WTC11 (cell line): ENCODE results near the gene PTGIS. TPM values are rescaled to one million over a fixed set of nuclear protein-coding genes. Genes with fewer than 3 reads are reported as not detected.

Experiments used
- ATAC-seq: fragments of 200-7000 bp; cut with Tn5 transposase; 2 replicates; pipeline ENCODE4 v1.10.0; 2021; ENCODE audit warnings: mild to moderate bottlenecking, moderate library complexity
- CTCF ChIA-PET: fragments of 300-600 bp; sonication (Branson Sonifier 250); formaldehyde crosslinking; loops from one replicate; lab custom pipeline; 2021; ENCODE audit warnings: antibody characterized with exemption; lab: Charles Lee
- POLR2A ChIA-PET: fragments of 350-600 bp; sonication (Branson Sonifier 250); formaldehyde crosslinking; loops from one replicate; lab custom pipeline; 2021; ENCODE audit warnings: antibody characterized with exemption; lab: Charles Lee
- DNase-seq: peaks from one replicate; pipeline ENCODE4 v3.0.0; 2021; ENCODE audit warnings: low spot score
- H3K27ac Mint-ChIP-seq: 2 replicates; pipeline ENCODE4 v1.8.0; 2021; ENCODE audit warnings: mixed read lengths
- H3K27me3 Mint-ChIP-seq: 2 replicates; pipeline ENCODE4 v1.8.0; 2021; ENCODE audit warnings: low read depth, mild to moderate bottlenecking, moderate library complexity, mixed read lengths
- H3K36me3 Mint-ChIP-seq: 2 replicates; pipeline ENCODE4 v1.8.0; 2021; ENCODE audit warnings: mixed read lengths
- H3K4me1 Mint-ChIP-seq: 2 replicates; pipeline ENCODE4 v1.8.0; 2022; ENCODE audit warnings: mixed read lengths
- H3K4me3 Mint-ChIP-seq: 2 replicates; pipeline ENCODE4 v1.8.0; 2021; ENCODE audit warnings: mild to moderate bottlenecking, moderate library complexity, mixed read lengths
- H3K9me3 Mint-ChIP-seq: 2 replicates; pipeline ENCODE4 v1.8.0; 2021; ENCODE audit warnings: mixed read lengths
- ATF6 ChIP-seq: sonication (generic); formaldehyde crosslinking; IDR thresholded peaks from 2 replicates; pipeline ENCODE4 v1.8.1; 2023; ENCODE audit warnings: mild to moderate bottlenecking, missing genetic modification reagents
- ETV6 ChIP-seq: sonication (generic); formaldehyde crosslinking; IDR thresholded peaks from 2 replicates; pipeline ENCODE4 v1.8.1; 2022; ENCODE audit warnings: mild to moderate bottlenecking, missing genetic modification reagents
- GTF2I ChIP-seq: fragments of 250-450 bp; sonication (Bioruptor Pico); conservative IDR thresholded peaks from 2 replicates; pipeline ENCODE4 v1.4.0; 2021; ENCODE audit warnings: mild to moderate bottlenecking
- JAZF1 ChIP-seq: fragments of 250-450 bp; sonication (Bioruptor Pico); IDR thresholded peaks from 2 replicates; pipeline ENCODE4 v1.9.0; 2021; ENCODE audit warnings: moderate library complexity, mild to moderate bottlenecking, inconsistent platforms
- JUN ChIP-seq: sonication (generic); formaldehyde crosslinking; IDR thresholded peaks from 2 replicates; pipeline ENCODE4 v1.8.0; 2023; ENCODE audit warnings: mild to moderate bottlenecking, missing genetic modification reagents
- MXD4 ChIP-seq: fragments of 250-450 bp; sonication (Bioruptor Pico); IDR thresholded peaks from 2 replicates; pipeline ENCODE4 v1.8.0; 2021; ENCODE audit warnings: mild to moderate bottlenecking, moderate library complexity, borderline replicate concordance
- OVOL2 ChIP-seq: fragments of 250-450 bp; sonication (Bioruptor Pico); IDR thresholded peaks from 2 replicates; pipeline ENCODE4 v1.9.0; 2021; ENCODE audit warnings: mild to moderate bottlenecking, borderline replicate concordance
- SMAD4 ChIP-seq: sonication (generic); formaldehyde crosslinking; IDR thresholded peaks from 2 replicates; pipeline ENCODE4 v1.8.0; 2022; ENCODE audit warnings: mild to moderate bottlenecking, missing genetic modification reagents
- TCF7 ChIP-seq: sonication (generic); formaldehyde crosslinking; IDR thresholded peaks from 2 replicates; pipeline ENCODE4 v1.8.0; 2022; ENCODE audit warnings: mild to moderate bottlenecking, low read depth, missing genetic modification reagents, moderate library complexity
- ZNF121 ChIP-seq: sonication (generic); formaldehyde crosslinking; IDR thresholded peaks from 2 replicates; pipeline ENCODE4 v1.8.0; 2023; ENCODE audit warnings: missing genetic modification reagents
- total RNA-seq: library from RNA; stranded (reverse); gene quantifications from 3 replicates; pipeline ENCODE4 v1.2.3, GENCODE V29; 2021
- TF ChIP-seq, protein P1 (sequence below): sonication (generic); formaldehyde crosslinking; IDR thresholded peaks from 2 replicates; pipeline ENCODE4 v1.8.1; 2023; ENCODE audit warnings: mild to moderate bottlenecking, missing genetic modification reagents, moderate library complexity
- TF ChIP-seq, protein P2 (sequence below): sonication (generic); formaldehyde crosslinking; IDR thresholded peaks from 2 replicates; pipeline ENCODE4 v1.8.0; 2022; ENCODE audit warnings: mild to moderate bottlenecking, missing genetic modification reagents
- TF ChIP-seq, protein P3 (sequence below): fragments of 200-600 bp; IDR thresholded peaks from 2 replicates; pipeline ENCODE4 v1.8.0; 2022; ENCODE audit warnings: antibody characterized with exemption

The PTGIS gene
- total RNA-seq, 1 experiment from 2014 or later, result 24.3 TPM

GRCh38 chr20:49543071-49543857 lies 24.7 kb downstream of the PTGIS start (continued):
- no peak for TF ChIP-seq ATF6 (CRISPR knock-in tag)

DNA sequence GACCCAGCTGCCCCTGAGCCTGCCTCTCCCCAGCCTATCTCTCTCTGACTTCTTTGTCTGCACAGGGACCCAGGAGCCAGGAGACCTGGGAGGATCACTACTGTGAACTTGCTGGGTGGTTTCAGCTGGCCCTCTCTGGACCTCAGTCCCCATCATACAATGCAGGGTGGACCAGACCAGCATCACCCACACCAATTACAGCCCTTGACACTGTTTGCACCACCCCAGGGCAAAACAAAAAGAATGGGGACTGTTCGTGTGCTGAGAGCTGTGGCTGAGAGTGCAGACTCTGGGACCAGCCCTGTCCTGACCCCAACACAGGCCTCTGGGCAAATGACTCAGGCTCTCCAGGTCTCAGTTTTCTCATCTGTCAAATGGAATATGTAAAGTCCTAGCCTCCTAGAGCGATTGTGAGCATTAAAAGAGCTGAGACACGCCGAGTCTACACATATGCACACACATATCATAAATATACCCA lies 25.4 kb downstream of the PTGIS start:
- Mint-ChIP-seq H3K27me3 (no peaks in the 10 kb centered on the region), H3K4me3 (no peak overlapping the region), H3K4me1 (peaks cover 3% of the 10 kb centered on the region; the same call in 1 of the 2 replicates), H3K27ac (no peak overlapping the region), H3K9me3 (peaks cover 10% of the 10 kb centered on the region), H3K36me3 (peaks cover 39% of the 10 kb centered on the region)
- ChIA-PET CTCF (interaction anchor here (1.1 to 10.6 kb wide), 28 partner anchors 8 to 372 kb away, joined by 3 to 540 read pairs (median 10); no protein-coding TSS in a partner anchor), POLR2A (no interaction called here)
- no peak for ATAC-seq
- DNase-seq, result no peak
- TF ChIP-seq OVOL2 (no peak), JAZF1 (CRISPR knock-in tag) (no peak), ETV6 (no peak), ATF6 (CRISPR knock-in tag) (no peak), MXD4 (CRISPR knock-in tag) (no peak), SMAD4 (no peak), TCF7 (CRISPR knock-in tag) (no peak), GTF2I (CRISPR knock-in tag) (no peak), ZNF121 (CRISPR knock-in tag) (no peak), JUN (CRISPR knock-in tag) (no peak)
- TF ChIP-seq, protein P1, sequence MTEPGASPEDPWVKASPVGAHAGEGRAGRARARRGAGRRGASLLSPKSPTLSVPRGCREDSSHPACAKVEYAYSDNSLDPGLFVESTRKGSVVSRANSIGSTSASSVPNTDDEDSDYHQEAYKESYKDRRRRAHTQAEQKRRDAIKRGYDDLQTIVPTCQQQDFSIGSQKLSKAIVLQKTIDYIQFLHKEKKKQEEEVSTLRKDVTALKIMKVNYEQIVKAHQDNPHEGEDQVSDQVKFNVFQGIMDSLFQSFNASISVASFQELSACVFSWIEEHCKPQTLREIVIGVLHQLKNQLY, result no peak
- TF ChIP-seq, protein P2, sequence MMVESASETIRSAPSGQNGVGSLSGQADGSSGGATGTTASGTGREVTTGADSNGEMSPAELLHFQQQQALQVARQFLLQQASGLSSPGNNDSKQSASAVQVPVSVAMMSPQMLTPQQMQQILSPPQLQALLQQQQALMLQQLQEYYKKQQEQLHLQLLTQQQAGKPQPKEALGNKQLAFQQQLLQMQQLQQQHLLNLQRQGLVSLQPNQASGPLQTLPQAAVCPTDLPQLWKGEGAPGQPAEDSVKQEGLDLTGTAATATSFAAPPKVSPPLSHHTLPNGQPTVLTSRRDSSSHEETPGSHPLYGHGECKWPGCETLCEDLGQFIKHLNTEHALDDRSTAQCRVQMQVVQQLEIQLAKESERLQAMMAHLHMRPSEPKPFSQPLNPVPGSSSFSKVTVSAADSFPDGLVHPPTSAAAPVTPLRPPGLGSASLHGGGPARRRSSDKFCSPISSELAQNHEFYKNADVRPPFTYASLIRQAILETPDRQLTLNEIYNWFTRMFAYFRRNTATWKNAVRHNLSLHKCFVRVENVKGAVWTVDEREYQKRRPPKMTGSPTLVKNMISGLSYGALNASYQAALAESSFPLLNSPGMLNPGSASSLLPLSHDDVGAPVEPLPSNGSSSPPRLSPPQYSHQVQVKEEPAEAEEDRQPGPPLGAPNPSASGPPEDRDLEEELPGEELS, result no peak
- TF ChIP-seq, protein P3, sequence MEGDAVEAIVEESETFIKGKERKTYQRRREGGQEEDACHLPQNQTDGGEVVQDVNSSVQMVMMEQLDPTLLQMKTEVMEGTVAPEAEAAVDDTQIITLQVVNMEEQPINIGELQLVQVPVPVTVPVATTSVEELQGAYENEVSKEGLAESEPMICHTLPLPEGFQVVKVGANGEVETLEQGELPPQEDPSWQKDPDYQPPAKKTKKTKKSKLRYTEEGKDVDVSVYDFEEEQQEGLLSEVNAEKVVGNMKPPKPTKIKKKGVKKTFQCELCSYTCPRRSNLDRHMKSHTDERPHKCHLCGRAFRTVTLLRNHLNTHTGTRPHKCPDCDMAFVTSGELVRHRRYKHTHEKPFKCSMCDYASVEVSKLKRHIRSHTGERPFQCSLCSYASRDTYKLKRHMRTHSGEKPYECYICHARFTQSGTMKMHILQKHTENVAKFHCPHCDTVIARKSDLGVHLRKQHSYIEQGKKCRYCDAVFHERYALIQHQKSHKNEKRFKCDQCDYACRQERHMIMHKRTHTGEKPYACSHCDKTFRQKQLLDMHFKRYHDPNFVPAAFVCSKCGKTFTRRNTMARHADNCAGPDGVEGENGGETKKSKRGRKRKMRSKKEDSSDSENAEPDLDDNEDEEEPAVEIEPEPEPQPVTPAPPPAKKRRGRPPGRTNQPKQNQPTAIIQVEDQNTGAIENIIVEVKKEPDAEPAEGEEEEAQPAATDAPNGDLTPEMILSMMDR, result no peak
